Esophagus squamous epithelium (tissue), 4 donors: ENCODE results near the gene XPNPEP1.

Experiments used
- POLR2A ChIP-seq, 4 donors: fragments of 450-650 bp; IDR thresholded peaks; one replicate each; pipeline ENCODE4 v1.6.1; 2017; ENCODE audit warnings: antibody characterized with exemption in 4 of 4, mild to moderate bottlenecking in 4 of 4, moderate library complexity in 3 of 4
- TF ChIP-seq, protein P1 (sequence below), 6 experiments: fragments of 450-650 bp in 4 of 6; fragments of 200-600 bp in 2 of 6; sonication (generic) in 2 of 6; IDR thresholded peaks; one replicate each; pipeline ENCODE4 v1.5.1; 2016 to 2019; ENCODE audit warnings: antibody characterized with exemption in 6 of 6, mild to moderate bottlenecking in 4 of 6, moderate library complexity in 4 of 6

GRCh38 chr10:109894516-109894915 is 28.8 kb downstream of the XPNPEP1 start:
- TF ChIP-seq, protein P1, sequence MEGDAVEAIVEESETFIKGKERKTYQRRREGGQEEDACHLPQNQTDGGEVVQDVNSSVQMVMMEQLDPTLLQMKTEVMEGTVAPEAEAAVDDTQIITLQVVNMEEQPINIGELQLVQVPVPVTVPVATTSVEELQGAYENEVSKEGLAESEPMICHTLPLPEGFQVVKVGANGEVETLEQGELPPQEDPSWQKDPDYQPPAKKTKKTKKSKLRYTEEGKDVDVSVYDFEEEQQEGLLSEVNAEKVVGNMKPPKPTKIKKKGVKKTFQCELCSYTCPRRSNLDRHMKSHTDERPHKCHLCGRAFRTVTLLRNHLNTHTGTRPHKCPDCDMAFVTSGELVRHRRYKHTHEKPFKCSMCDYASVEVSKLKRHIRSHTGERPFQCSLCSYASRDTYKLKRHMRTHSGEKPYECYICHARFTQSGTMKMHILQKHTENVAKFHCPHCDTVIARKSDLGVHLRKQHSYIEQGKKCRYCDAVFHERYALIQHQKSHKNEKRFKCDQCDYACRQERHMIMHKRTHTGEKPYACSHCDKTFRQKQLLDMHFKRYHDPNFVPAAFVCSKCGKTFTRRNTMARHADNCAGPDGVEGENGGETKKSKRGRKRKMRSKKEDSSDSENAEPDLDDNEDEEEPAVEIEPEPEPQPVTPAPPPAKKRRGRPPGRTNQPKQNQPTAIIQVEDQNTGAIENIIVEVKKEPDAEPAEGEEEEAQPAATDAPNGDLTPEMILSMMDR (IDR thresholded peaks at IDR 0.05): no peak
- no peak for TF ChIP-seq POLR2A (IDR thresholded peaks at IDR 0.05)
